ENCODE data around the gene CSRNP3.

DNA sequence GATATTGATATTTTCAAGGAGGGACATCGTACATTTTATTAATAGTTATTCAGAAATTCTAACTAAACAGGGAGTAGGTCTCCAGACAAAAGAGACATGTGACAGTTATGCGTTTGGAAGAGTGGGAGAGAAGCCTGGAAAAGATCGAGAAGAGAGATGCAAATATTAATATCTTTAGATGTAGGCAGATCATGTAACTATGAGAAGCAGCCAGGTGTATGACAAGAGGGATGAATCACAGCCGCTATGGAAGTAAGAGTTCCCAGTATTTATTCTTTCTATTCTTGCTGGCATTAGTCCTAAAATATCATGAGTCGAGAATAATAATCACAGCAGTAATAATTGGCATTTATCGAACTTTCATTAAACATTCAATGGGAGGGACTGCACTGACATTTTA, 140.2 kb downstream of the CSRNP3 start:
- TF ChIP-seq, protein P1, sequence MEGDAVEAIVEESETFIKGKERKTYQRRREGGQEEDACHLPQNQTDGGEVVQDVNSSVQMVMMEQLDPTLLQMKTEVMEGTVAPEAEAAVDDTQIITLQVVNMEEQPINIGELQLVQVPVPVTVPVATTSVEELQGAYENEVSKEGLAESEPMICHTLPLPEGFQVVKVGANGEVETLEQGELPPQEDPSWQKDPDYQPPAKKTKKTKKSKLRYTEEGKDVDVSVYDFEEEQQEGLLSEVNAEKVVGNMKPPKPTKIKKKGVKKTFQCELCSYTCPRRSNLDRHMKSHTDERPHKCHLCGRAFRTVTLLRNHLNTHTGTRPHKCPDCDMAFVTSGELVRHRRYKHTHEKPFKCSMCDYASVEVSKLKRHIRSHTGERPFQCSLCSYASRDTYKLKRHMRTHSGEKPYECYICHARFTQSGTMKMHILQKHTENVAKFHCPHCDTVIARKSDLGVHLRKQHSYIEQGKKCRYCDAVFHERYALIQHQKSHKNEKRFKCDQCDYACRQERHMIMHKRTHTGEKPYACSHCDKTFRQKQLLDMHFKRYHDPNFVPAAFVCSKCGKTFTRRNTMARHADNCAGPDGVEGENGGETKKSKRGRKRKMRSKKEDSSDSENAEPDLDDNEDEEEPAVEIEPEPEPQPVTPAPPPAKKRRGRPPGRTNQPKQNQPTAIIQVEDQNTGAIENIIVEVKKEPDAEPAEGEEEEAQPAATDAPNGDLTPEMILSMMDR (IDR thresholded peaks at IDR 0.05): no peak
- TF ChIP-seq POLR2A (IDR thresholded peaks at IDR 0.05): no peak

All from upper lobe of left lung (tissue), 4 donors.